HG03565 (cell line): ENCODE measurements around the gene SORCS2.

Experiments
- ATAC-seq: cut with Tn5 transposase; IDR thresholded peaks from one replicate; pipeline ENCODE4 v1.9.1; 2021; ENCODE audit warnings: mild to moderate bottlenecking, moderate library complexity; ENCODE audit not compliant: unreplicated experiment

SORCS2 gene

DNA sequence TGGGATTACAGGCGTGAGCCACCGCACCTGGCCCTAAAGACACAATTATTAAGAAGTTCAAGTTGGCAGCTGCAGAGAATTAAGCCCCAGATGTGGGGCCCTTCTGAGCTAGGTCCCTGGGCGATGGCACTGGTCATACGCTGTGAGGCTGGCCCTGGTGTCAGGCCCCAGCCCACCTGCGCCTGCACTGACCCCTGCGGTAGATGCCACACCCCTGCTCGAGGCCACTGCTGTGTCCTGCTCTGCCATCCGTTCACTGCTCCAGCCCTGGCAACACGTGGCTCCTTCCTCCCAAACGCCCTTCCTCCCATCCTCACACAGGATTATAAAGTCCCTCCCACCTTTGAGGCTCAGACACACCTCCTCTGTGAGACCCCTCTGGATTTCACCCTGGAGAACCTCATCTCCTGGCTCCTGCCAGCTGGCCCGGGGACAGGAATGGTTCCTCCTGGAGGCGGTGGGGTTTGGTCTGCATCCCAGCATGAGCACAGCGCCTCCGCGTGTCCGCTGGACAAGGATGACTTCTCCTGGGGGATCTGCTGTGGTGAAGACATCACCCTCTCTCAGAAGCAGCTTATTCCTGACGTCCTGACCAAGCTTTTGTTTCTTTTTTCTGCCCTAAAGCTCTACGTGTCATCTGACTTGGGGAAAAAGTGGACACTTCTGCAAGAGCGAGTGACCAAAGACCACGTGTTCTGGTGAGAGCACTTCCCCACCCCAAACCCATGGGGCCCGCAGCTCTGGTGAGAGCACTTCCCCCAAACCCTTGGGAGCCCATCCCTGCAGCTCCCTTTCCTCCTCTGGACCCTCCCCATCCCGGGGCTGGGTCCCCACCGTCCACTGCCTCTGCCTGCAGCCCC, 461.4 kb downstream of the SORCS2 start:
- no peak for ATAC-seq

DNA sequence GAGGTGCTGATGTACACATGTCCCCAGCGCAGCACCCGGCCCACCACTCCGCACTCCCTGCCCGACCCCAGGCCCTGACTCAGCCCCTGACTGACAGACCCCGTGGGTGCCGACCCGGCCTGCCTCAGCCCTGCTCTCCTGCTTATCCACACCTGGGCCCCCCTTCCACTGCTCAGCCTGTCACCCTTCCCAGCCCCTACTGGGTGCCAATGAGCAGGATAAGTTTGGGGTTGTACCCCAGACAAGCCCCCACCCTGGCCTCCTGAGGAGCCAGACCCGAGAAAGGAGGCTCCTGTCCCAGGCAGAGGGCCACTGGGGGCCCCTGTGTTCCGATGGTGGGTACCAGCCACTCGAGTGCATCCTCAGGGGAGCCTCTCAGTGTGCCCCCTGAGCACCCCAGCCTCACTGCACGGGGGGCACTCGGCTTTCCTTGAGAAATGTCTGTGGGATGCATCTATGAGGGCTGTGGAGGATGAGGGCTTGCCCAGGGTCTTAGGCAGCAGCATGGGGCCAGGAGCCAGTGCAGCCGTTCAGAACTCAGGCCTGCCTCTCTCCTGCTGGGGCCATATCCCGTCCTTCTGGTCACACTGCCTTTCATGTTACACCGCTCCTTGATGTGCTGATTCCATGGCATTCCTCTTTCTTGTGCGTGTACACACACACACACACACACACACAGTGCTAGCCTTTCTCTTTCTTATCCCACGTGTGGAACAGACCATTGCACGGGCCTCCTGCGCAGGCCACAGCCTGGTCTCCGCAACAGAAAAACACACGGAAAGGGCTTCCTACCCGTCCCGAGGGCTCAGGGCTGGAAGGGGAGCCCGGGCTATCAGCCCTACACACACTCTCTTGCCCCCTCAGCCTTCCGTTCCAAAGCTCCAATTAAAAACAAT, 462.5 kb downstream of the SORCS2 start:
- no peak for ATAC-seq

DNA sequence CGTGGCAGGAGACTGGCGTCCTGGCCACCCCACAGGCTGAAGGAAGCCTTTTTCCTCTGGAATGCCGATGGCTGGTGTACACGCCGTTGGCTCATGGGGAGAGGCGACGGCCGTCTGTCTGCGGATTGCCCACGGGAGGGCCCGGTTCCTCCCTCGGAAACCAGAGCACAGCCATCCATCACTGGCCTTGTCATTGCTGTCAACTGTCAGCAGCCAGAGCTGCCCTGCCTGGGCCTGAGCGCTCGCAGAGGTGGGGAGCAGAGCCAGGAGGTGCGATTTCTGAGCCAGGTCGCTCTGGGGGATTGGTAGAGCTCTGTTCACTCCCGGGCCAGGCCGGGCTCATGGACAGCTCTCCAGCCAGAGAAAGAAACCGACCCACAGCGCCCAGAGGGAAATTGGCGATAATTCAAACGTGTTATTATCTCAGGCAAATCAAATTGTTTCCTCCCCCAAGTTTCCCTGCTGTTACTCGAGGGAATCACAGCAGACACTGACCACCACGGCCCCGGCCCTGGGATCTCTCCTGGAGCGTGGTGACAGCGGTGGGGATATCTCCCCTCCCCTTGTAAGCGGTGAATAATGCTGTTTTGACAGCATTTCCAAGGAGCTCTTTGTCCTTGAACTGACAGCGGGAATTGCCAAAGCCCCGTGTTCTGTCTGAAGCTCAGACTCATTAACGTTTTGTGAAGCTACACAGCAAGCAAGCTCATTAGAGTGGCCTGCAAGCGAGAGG, 463.3 kb downstream of the SORCS2 start:
- no peak for ATAC-seq

DNA sequence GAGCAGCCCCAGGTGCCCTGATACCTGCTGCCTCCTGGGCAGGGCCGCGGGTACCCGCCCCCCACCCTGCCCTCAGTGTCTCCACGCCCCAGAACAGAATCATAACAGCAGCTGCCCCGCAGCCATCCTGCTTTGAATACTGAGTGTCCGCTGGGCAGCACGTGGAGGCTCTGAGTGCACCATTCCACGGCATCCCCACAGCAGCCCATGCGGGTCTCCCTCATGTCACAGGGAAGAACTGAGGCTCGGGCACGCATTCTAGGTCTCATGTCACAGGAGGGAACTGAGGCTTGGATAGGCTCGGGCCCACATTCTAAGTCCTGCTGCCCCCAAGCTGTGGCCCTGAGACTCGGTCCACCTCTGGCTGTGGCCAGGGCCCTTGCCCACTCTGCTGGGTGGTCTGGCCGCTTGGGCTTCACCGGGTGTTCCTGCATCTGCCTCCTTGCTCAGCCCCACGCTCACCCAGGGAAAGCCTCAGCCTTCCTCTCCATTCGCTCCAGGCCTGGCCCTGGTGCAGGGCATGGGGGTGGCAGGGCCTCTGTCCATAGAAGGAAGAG, 464.0 kb downstream of the SORCS2 start:
- no peak for ATAC-seq

DNA sequence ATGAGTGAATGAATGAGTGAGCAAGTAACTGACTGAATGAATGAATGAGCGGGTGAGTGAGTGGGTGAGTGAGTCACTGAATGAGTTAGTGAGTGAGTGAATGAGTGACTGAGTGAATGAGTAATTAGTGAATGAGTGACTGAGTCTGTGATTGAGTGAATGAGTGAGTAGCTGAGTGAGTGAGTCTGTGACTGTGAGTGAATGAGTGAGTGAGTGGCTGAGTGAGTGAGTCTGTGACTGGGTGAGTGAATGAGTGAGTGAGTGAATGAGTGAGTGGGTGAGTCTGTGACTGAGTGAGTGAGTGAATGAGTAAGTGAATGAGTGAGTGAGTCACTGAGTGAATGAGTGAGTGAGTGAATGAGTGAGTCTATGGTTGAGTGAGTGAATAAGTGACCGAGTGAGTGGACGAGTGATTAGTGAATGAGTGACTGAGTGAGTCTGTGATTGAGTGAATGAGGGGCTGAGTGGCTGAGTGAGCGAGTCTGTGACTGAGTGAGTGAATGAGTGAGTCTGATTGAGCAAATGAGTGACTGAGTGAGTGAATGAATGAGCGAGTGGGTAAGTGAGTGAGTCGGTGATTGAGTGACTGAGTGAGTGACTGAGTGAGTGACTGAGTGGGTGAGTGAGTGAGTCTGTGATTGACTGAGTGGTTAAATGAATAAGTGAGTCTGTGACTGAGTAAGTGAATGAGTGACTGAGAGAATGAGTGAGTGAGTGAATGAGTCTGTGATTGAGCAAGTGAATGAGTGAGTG, 465.4 kb downstream of the SORCS2 start:
- no peak for ATAC-seq

DNA sequence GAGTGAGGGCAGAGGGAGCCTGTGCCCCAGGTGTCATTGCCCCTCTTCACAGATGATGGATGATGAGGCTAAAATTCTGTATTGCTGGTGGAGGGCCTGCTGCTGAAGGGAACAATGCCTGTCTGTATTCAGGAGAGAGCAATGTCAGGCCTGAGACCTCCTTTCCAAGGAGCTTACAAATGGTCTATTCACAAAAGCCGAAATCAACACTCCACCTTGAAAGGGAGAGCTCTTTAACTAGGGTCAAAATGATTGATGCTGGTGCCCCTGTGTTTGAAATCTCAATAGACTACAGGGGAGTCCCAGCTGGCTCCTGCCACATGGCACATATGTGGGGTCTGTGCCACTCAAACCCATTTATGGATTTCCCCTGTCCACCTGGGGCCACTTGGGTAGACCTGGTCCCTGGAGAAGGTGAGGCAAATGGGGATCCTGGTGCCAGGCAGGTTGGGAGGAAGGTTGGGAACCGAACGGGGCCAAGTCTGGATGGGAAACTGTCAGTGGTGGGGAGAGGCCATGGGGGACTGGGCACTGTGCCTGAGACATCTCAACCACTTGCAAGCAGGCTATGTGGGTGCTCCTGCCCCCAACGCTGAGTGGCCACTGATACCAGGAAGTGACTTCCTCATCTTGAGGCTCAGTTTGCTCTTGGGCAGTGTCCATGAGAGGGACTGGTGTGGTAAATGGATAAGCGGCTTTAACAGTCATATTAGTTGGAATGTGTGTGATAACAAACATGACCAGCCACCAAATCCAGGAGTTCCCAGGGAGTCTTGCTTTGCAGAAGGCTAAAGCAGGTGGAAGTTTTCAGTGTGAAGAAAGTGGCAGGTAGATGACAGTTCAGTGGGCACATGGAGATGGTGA, 466.2 kb downstream of the SORCS2 start:
- no peak for ATAC-seq

DNA sequence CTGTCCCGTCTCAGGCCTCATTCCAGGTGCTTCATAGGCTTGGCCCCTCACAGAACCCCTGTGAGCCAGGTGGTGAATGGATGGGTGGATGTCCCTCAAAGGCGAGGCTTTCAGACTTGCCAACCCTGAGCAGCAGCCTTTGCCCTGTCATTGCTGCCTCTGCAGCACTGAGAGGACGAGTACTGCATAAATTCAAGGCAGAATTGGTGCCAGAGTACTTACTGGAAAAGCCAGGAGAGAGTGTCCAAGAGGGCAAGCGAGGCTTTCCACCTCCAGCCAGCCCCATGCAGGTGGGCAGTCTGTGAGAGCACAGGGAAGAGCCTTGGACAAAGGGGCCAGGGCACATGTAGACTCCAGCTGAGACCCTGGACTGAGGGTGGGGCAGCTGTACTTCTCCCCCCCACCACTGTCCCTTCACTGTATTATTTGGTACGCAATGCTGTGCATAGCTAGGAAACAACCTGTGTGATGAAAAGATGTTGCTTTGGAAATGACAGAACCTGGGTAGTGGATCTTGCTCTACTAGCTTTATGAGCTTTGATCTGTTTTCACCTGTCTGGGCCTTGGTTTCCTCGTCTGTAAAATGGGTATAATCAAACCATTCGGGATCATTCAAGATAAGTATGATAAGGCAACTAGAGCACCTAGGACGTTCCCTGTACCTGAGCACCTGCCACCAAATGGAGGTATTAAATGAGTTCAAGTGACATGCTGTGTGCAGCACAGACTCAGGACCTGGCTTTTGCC, 467.3 kb downstream of the SORCS2 start:
- no peak for ATAC-seq

DNA sequence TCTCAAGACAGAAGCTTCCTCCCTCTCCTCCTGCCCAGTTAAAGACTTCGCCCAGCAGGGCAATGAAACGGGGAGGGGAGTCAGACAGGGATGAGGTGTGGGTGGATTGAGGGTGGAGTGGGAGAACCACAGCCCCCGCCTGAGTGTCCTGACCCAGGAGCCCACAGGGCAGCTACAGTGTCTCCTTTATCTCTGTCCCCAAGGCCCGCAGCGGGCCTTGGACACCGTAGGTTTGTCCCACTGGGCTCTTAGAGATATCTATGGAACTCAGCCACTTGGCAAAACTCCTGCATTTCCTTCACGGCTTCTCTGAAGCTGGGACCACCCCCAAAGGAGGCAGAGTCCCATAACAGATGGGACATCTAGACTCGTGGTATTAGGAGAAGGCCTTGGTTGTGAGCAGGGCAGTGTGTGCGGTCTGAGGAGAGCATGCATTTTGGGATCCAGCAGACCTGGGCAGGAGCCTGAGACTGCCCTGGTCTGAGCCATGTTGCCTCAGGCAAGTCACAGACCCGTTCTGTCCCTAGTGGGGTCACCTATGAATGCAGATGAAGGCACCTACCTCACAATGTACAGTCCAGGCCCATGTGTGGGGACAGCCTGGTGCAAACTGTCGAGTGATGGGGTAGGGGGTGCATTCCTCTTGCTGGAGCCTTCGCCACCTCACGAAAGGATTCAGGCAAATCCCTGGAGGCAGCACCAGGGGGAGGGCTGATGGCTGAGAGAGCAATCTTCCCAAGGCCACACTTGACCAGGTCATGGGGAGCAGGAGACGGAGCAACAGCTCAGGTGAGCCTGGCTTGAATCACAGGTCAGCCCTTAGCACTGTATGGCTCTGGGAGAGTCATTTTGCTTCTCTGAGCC, 468.1 kb downstream of the SORCS2 start:
- ATAC-seq: no peak

DNA sequence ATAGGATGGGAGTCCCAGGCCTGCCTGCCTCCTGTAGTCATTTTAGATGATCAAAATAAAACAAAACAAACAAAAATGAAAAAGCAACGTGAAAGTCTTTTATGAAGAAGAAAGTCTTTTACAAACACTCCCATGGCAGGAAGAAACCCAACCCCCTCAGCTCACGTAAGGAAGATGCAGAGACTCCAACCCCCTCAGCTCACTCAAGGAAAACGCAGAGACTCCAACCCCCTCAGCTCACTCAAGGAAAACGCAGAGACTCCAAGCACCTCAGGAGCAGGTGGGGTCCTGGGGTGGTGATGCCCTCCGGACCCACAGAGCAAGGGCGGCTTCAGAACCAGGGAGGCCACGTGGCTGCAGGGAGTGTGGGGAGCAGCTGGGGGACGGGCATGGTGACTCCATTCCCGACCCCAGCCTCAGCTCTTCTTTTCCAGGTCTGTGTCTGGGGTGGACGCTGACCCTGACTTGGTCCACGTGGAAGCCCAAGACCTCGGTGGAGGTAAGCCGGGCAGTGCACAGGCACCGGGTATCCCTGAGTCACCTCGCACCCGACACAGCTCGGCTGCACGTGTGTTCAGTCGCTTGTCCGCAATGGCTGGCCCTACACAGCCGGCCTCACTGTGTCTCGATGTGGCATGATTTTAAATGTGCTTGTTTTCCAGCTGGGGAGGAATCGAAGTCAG, 468.9 kb downstream of the SORCS2 start:
- ATAC-seq: no peak

DNA sequence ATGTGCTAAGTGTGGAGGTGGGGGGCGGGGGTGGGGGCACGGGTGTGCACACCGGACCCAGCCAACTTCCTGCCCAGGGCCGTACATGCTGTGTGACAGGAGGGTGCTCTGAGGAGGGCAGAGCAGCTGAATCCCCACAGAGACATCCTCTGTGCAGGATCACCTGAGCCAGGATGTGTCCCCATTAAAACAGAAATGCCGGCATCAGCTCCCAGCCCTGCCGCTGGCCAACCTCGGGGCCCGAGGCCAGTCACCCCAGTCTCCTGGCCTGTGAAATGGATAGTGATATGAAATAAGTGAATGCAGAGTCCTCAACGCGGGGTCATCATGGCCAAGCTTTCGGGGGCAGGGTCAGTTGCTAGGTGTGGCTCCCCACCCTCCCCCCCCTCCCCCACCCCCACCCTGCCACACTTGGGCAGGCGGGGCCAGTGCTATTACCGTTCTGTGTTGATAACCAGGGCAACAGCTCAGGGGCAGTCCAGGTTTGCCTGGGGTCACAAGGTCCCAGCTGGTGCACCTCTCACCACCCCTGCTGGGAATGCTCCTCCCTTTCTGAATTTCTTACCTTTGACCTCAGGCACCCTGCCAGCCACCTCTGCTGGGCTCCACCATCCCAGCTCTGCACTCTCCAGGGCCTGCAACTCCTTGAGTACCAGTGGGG, 469.6 kb downstream of the SORCS2 start:
- ATAC-seq: no peak

DNA sequence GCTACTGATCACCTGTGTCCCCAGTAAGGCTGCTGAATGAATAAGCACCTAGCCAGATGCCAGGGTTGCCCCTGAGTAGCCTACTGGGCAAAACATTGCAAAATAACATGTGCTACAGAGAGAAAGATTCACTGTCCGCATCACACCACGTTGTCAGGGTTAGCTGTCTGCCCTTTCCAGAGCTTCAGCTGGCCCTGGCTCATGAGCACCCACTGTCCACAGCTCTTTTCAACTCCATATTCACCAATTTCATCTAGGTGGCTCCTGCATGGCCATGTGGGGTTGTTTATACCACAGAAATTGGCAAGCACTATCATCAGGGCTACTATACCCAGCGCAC, 470.1 kb downstream of the SORCS2 start:
- ATAC-seq: no peak

DNA sequence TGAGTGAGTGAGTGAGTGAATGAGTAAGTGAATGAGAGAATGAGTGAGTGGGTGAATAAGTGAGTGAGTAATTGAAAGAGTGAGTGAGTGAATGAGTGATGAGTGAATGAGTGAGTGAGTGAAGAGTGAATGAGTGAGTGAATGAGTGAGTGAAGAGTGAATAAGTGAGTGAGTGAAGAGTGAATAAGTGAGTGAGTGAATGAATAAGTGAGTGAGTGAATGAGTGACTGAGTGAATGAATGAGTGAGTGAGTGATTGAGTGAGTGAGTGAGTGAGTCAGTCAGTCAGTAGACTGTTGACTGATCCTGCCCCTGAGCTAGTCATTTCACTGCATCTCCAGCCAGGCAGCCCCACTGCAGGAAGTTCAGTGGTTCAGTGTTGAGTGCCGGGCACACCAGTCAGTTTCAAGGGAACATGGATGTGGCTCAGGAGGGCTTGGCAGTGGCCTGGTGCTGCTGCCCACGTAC, 470.8 kb downstream of the SORCS2 start:
- ATAC-seq: no peak

DNA sequence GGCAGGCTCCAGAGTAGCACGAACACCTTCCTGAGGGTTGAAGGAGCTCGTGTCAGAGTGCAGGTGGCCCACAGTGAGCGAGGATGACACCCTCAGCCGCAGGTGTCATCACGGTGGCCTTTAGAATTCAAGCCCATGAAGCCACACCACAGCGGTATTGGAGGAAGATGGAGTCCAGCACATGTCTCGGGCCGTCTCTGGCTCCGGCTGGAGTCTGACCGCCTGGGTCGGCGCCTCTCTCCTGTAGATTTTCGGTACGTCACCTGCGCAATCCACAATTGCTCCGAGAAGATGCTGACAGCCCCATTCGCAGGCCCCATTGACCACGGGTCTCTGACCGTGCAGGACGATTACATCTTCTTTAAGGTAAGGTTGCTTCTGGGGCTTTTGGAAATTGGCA, 471.8 kb downstream of the SORCS2 start:
- no peak for ATAC-seq

DNA sequence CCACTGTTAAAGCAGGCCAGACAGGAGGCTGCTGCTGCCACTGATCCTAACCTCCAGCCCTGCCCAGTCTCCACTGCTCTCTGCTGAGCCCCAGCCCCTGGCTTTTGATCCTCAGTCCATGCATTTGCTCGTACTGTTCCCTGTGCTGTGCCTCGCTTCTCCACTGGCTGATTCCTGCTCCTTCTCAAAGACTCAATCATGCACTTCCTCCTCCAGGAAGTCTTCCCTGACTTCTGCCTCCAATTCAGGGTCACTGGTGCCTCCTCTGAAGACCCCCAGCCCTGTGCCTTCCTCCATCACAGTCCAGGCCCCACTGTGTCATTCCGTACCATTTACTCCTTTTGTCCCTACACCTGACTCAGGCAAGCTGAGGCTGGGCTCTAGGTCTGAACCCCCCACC, 473.0 kb downstream of the SORCS2 start:
- no peak for ATAC-seq

DNA sequence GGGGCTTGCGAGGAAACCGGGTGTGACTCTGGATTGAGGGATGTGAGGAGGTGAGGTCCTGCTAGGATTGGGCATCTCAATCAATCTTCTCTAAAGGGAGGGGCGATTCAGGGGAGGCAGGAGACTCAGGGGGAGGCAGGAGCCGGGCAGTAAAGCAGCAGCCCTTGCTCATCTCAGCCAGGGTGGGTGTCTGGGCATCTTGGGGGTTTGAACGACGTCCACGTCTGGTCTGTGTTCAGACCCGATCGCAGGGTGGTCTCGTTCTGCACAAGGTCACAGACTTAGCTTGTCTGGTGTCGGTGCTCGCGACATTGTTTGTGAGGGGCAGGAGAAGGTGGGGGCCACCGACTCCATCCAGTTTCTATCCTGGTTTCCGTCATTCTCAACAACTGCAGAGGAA, 473.7 kb downstream of the SORCS2 start:
- ATAC-seq: no peak

DNA sequence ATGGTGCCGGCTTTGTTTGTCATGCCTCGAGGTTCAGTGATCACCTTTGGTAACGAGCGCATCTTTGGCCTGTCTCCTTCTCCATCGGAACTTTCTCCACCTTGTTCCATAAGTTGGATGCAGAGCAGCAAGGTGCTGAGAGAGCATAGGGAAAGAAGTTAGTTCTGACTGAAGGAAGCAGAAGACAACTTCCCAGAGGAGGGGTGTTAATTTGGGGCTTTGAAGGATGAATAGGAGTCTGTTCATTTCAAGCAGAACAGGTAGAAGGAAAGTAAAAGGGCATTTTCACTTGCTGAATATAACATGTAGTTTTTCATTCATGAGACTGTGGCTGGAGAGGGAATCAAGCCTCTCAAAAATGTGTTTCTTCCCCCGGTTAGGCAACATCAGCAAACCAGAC, 474.4 kb downstream of the SORCS2 start:
- no peak for ATAC-seq

DNA sequence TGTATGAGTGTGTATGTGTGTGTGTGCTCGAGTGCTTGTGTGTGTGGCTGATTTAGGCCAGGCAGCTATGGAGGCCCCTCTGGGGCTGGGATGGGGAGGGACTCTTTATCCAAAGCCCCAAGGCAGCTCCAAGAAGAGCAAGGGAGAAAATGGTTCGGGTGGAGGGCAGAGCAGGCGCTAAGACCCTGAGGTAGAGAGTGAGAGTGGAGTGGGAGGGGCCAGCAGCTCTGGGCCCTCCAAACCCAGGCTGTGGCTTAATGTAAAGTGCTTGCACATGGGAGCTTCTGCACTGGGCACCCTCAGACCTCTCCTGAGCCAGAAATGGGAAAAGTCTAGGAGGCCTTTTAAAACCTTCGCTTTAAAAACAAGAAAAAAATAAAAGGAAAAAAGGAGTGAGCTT, 475.9 kb downstream of the SORCS2 start:
- ATAC-seq: no peak
